GM18526 (cell line): Measurements from ENCODE around the gene OR14A16.

Experiments used
- POLR2A ChIP-seq: IDR thresholded peaks from 3 replicates; pipeline ENCODE4 v1.6.1; 2011; ENCODE audit not compliant: insufficient read length; ENCODE audit errors: extremely low read depth

OR14A16 gene

DNA sequence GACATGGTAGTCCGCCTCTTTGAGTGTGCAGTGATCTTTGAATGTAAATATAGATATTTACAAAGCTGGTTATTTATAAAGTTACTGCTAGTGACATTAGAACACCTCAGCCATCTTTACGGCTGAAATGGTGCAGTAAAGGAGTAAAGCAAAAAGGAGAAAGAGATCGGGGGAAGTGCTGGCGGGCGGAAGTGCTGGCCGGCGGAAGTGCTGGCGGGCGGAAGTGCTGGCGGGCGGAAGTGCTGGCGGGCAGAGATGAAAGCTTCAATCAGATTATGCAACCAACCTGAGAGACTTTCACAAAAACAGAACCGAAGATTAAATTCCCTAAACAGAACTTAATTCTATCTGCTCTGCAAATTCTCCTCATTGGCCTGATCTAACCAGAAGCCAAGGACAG lies 1.4 kb upstream of the OR14A16 start:
- TF ChIP-seq POLR2A, result no peak

DNA sequence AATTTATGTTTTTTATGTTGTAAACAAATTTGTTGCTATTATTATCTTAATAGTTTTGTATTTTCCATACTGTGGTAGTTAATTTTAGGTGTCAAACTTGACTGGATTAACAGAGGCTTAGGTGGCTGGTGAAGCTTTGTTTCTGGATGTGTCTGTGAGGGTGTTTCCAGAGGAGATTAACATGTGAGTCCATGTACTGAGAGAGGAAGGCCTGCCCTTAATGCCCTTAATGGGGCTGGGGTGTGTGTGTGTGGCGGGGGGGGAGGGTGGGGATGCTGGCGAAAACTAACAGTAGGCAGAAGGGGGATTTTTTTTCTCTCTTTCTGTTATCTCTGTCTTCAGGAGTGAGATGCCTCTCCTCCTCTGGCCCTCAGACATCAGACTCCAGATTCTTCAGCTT lies 1.9 kb downstream of the OR14A16 start:
- no peak for TF ChIP-seq POLR2A

DNA sequence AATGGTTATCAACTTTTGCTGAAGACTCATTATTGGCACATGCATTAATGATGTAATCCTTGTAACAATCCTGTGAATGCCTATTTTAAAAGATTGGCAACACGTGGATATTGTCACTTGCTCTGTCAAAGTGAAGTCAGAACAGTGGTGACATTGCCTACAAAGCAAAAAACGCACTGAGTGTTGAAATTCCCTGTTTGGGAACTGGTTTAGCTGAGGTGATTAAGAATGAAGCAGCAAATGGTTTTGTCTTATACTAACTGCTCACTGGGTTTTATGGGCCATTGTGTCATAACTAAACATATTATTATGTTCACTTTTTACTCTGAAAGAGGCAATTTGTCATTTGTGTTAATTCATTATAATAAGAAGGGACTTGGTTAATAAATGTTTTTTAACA lies 11.3 kb downstream of the OR14A16 start:
- TF ChIP-seq POLR2A, result no peak

DNA sequence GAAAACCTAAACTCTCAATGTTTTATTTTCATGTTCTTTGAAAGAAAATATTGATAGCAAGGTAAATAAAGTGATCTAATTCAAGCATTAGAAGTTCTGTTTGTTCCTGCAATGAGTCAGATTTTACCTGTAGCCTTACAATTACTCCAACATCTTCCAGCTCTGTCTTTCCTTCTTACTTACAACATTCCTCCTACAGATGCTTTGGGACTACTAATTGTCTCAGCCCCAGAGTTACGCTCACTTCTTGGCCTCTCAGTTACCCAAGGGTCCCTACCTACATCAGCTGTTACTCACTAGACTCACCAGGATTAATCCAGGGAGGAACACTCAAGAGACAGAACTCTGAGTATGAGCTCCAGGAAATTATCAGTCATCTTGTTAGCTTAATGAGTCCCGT lies 26.4 kb downstream of the OR14A16 start:
- TF ChIP-seq POLR2A, result no peak

DNA sequence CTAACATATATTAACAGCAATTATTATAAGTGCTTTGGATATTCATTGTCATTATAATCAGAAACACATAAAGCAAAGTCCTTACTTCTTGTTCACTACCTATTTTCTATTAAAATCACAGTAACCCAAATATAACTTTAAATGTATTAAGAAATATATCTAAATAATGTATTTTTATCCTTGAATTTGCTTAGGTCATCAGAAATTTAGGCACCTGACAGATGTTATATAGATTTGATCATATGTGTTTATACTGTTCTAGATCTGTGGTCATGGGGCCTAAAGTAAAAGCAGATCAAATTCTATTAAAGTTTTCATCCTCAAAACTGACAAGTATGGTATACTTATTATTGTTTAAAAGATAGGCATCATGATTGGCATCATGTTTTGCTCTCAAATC lies 54.3 kb downstream of the OR14A16 start:
- no peak for TF ChIP-seq POLR2A
